DMS114 treated with DMSO at 0.1 percent for 48 hours (cell line): ENCODE data around the gene SHB.

Experiments
- DNase-seq: peaks from one replicate; lab custom pipeline; 2025; ENCODE audit not compliant: unreplicated experiment; lab: John Stamatoyannopoulos, UW

The SHB gene

GRCh38 chr9:38043931-38044623 lies 24.9 kb downstream of the SHB start:
- DNase-seq = no peak

- DNase-seq = no peak
Measured at GRCh38 chr9:38042626-38043357, 26.2 kb downstream of the SHB start.

GRCh38 chr9:38041564-38042243 lies 27.3 kb downstream of the SHB start:
- DNase-seq = no peak

- DNase-seq = no peak
Measured at GRCh38 chr9:38039907-38040682, 28.9 kb downstream of the SHB start.

- no peak for DNase-seq
Measured at GRCh38 chr9:38039090-38039906, 29.7 kb downstream of the SHB start.

- no peak for DNase-seq
Measured at GRCh38 chr9:38038307-38039089, 30.5 kb downstream of the SHB start.

GRCh38 chr9:38037981-38038306 lies 31.1 kb downstream of the SHB start:
- no peak for DNase-seq

- DNase-seq = no peak
Measured at GRCh38 chr9:38036359-38037084, 32.5 kb downstream of the SHB start.

- no peak for DNase-seq
Measured at GRCh38 chr9:38035873-38036272, 33.2 kb downstream of the SHB start.

GRCh38 chr9:38033941-38034340 lies 35.1 kb downstream of the SHB start:
- no peak for DNase-seq

- no peak for DNase-seq
Measured at GRCh38 chr9:38032266-38033110, 36.5 kb downstream of the SHB start.

- no peak for DNase-seq
Measured at GRCh38 chr9:38031594-38031993, 37.4 kb downstream of the SHB start.

GRCh38 chr9:38030658-38031057 lies 38.4 kb downstream of the SHB start:
- DNase-seq = no peak

GRCh38 chr9:38029915-38030638 lies 39.0 kb downstream of the SHB start:
- no peak for DNase-seq

GRCh38 chr9:38027714-38028113 lies 41.3 kb downstream of the SHB start:
- no peak for DNase-seq

- DNase-seq = no peak
Measured at GRCh38 chr9:38026840-38027527, 42.0 kb downstream of the SHB start.
